CD8-positive, alpha-beta memory T cell (primary cell): ENCODE measurements around the gene MZF1. TPM values are rescaled to one million over a fixed set of nuclear protein-coding genes. Genes with fewer than 3 reads are reported as not detected.
A peak's percentile ranks its signal among the peaks of the same experiment; 100 is the strongest.
"Not testable (repeated sequence)": the region's sequence is repeated elsewhere in the genome, so short reads cannot be mapped to it uniquely, and the experiment has no call there.

Source experiments
- CTCF ChIA-PET: fragments of 350-600 bp; sonication (Branson Sonifier 250); formaldehyde crosslinking; loops from one replicate; lab custom pipeline; 2021; ENCODE audit warnings: antibody characterized with exemption; lab: Charles Lee
- POLR2A ChIA-PET: fragments of 350-600 bp; sonication (Branson Sonifier 250); formaldehyde crosslinking; loops from one replicate; lab custom pipeline; 2021; ENCODE audit warnings: antibody characterized with exemption; lab: Charles Lee
- DNase-seq, 5 donors: peaks; one replicate each; pipeline versions ENCODE4 v3.0.0 to v3.0.0-alpha.2; 2020 to 2022; ENCODE audit warnings: mixed read lengths in 1 of 5
- H3K27ac ChIP-seq: one replicate; pipeline ENCODE4 v1.7.0; 2013; ENCODE audit warnings: low read depth, mild to moderate bottlenecking, low read length, moderate library complexity
- H3K27me3 ChIP-seq: 2 replicates; pipeline ENCODE4 v1.7.0; 2013; ENCODE audit warnings: low read length, mild to moderate bottlenecking; ENCODE audit not compliant: insufficient read depth, poor library complexity, severe bottlenecking
- H3K36me3 ChIP-seq: 2 replicates; pipeline ENCODE4 v1.7.0; 2013; ENCODE audit warnings: mild to moderate bottlenecking, low read length, moderate library complexity; ENCODE audit not compliant: insufficient read depth
- H3K4me1 ChIP-seq: 2 replicates; pipeline ENCODE4 v1.7.0; 2013; ENCODE audit warnings: mild to moderate bottlenecking, low read length, moderate library complexity; ENCODE audit not compliant: insufficient read depth
- H3K4me3 ChIP-seq: 2 replicates; pipeline ENCODE4 v1.7.0; 2013; ENCODE audit warnings: mild to moderate bottlenecking, low read length
- H3K9me3 ChIP-seq: 2 replicates; pipeline ENCODE4 v1.7.0; 2013; ENCODE audit warnings: mild to moderate bottlenecking, low read length
- H3K27ac Mint-ChIP-seq, 8 donors: one replicate each; pipeline ENCODE4 v1.8.0; 2020 to 2021; ENCODE audit warnings: mixed read lengths in 8 of 8, mild to moderate bottlenecking in 6 of 8, inconsistent platforms in 3 of 8, moderate library complexity in 3 of 8
- H3K27me3 Mint-ChIP-seq, 2 donors: one replicate each; pipeline ENCODE4 v1.8.0; 2020 to 2021; ENCODE audit warnings: mixed read lengths in 2 of 2, mild to moderate bottlenecking in 1 of 2, moderate library complexity in 1 of 2
- H3K36me3 Mint-ChIP-seq, 3 donors: one replicate each; pipeline ENCODE4 v1.8.0; 2020 to 2021; ENCODE audit warnings: mixed read lengths in 3 of 3, inconsistent platforms in 1 of 3, mild to moderate bottlenecking in 1 of 3
- H3K4me1 Mint-ChIP-seq, 3 donors: one replicate each; pipeline ENCODE4 v1.8.0; 2020 to 2021; ENCODE audit warnings: mixed read lengths in 3 of 3, inconsistent platforms in 1 of 3, mild to moderate bottlenecking in 1 of 3
- H3K4me3 Mint-ChIP-seq, 7 donors: one replicate each; pipeline ENCODE4 v1.8.0; 2020 to 2021; ENCODE audit warnings: mixed read lengths in 7 of 7, mild to moderate bottlenecking in 6 of 7, moderate library complexity in 4 of 7, inconsistent platforms in 2 of 7
- H3K9me3 Mint-ChIP-seq, 5 donors: one replicate each; pipeline ENCODE4 v1.8.0; 2020 to 2022; ENCODE audit warnings: mixed read lengths in 5 of 5, mild to moderate bottlenecking in 3 of 5, moderate library complexity in 2 of 5, inconsistent platforms in 1 of 5
- polyA plus RNA-seq: library from polyadenylated mRNA; unstranded; fragments of 300-500 nt; fragmentation: Illumina TruSeq; gene quantifications from one replicate; pipeline ENCODE4 v1.2.3, GENCODE V29; 2021
- total RNA-seq, 2 experiments: library from RNA; stranded (reverse); gene quantifications; one replicate each; pipeline ENCODE4 v1.2.3, GENCODE V29; 2021

Gene MZF1
- total and polyA plus RNA-seq, 3 experiments from 2014 or later, result 10.3 to 14.8 (median 14.0) TPM

DNA sequence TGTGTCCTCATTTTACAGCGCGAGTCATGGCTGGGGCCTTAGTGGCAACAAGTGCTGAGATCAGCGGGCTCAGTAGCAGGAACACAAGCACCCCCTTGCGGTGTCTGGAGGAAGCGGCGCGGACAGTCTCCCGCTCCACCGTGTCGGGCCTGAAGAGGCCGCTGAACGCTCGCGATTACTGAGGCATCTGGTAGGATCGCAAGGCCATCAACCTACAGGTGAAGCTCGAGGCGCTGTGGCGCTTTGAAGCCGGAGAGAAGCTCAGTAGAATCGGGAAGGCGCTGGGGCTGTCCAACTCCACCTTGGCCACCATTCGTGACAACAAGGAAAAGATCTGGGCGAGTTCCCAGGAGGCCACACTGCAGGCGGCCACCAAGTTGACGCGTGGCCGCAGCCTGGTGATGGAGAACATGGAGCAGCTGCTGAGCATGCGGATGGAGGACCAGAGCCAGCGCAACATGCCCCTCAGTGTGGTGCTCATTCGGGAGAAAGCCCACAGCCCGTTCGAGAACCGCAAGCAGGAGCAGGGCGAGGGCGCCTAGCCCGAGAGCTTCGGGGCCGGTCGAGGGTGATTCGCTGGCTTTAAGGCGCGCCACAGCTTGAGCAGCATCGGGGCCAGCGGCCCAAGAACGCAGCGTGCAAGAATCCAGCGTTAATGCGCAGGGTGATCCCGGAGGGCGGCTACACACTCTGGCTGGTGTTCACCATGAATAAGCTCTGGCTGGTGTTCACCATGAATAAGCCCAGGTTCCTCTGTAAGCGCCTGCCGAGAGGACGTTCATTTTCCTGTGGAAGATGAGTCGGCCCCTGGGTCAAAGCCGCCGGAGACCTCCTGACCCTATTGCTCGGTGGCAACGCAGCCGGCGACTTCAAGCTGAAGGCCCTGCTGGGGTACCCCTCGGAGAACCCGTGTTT lies 8.3 kb upstream of the MZF1 start:
- Histone ChIP-seq H3K36me3 (no peaks in the 10 kb centered on the region), H3K27me3 (no peaks in the 10 kb centered on the region), H3K27ac (peak overlapping the region; percentile 65), H3K4me3 (no peak overlapping the region), H3K9me3 (no peaks in the 10 kb centered on the region), H3K4me1 (peaks cover 9% of the 10 kb centered on the region)
- peak overlapping the region; percentile 65 to 88 (median 84) for H3K27ac Mint-ChIP-seq
- peak; percentile 82 to 91 (median 84) for DNase-seq
- POLR2A ChIA-PET, result no interaction called here
- peaks cover 15 to 28% (median 20%) of the 10 kb centered on the region in 3 donors for H3K4me1 Mint-ChIP-seq
- H3K27me3 Mint-ChIP-seq, result peaks cover 0 to 2% of the 10 kb centered on the region in 2 donors
- H3K36me3 Mint-ChIP-seq, result peaks cover 4 to 34% (median 7%) of the 10 kb centered on the region in 3 donors
- peak overlapping the region in 1 of 7 donors; percentile 57 for H3K4me3 Mint-ChIP-seq
- H3K9me3 Mint-ChIP-seq, result no peaks in the 10 kb centered on the region
- CTCF ChIA-PET, result interaction anchor here (0.9 to 5.4 kb wide), 13 partner anchors 12 to 195 kb away, joined by 3 to 77 read pairs (median 4); partner anchors contain the start of genes CHMP2A, TRIM28 and ZBTB45

DNA sequence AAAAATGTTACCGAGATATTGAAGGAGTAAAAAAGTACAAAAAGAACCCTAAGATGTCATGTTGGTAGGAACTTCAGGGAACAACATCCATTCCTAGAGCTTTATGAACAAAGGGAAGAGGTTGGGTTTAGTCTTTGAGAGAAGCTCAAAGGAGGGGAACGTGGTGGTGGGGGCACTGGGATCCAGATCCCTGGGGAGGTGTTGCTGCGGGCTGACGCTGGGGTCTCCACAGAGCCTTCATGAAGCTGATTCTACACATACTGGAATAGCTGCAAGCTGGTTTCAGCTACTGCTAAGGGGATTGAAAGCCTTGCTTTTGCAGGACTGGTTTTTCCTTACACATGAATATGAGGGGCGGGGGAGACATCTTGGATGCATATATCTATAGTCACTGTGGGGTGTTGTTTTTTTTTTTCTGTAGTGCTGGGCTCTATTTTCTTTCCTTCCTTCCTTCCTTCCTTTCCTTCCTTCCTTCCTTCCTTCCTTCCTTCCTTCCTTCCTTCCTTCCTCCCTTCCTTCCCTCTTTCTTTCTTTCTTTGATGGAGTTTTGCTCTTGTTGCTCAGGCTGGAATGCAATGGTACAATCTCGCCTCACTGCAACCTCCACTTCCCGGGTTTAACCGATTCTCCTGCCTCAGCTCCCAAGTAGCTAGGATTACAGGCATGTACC lies 6.5 kb upstream of the MZF1 start:
- Mint-ChIP-seq H3K27ac (peak overlapping the region in 5 of 8 donors; percentile 23 to 90 (median 69)), H3K9me3 (no peaks in the 10 kb centered on the region), H3K36me3 (peaks cover 4 to 32% (median 7%) of the 10 kb centered on the region in 3 donors), H3K27me3 (peaks cover 0 to 2% of the 10 kb centered on the region in 2 donors), H3K4me1 (peaks cover 18 to 41% (median 25%) of the 10 kb centered on the region in 3 donors), H3K4me3 (peak overlapping the region in 1 of 7 donors; percentile 42)
- ChIA-PET CTCF (interaction anchor here (4.5 to 5.4 kb wide), 2 partner anchors 58 to 66 kb away, joined by 61 to 77 read pairs; partner anchors contain the start of gene ZBTB45), POLR2A (interaction anchor here (1.8 kb wide), 1 partner anchor 60 kb away, joined by 6 read pairs; the partner anchor contains the start of gene ZBTB45)
- DNase-seq, result no peak
- Histone ChIP-seq H3K4me3 (no peak overlapping the region), H3K27ac (no peak overlapping the region), H3K36me3 (no peaks in the 10 kb centered on the region), H3K27me3 (no peaks in the 10 kb centered on the region), H3K4me1 (peaks cover 17% of the 10 kb centered on the region), H3K9me3 (no peaks in the 10 kb centered on the region)

DNA sequence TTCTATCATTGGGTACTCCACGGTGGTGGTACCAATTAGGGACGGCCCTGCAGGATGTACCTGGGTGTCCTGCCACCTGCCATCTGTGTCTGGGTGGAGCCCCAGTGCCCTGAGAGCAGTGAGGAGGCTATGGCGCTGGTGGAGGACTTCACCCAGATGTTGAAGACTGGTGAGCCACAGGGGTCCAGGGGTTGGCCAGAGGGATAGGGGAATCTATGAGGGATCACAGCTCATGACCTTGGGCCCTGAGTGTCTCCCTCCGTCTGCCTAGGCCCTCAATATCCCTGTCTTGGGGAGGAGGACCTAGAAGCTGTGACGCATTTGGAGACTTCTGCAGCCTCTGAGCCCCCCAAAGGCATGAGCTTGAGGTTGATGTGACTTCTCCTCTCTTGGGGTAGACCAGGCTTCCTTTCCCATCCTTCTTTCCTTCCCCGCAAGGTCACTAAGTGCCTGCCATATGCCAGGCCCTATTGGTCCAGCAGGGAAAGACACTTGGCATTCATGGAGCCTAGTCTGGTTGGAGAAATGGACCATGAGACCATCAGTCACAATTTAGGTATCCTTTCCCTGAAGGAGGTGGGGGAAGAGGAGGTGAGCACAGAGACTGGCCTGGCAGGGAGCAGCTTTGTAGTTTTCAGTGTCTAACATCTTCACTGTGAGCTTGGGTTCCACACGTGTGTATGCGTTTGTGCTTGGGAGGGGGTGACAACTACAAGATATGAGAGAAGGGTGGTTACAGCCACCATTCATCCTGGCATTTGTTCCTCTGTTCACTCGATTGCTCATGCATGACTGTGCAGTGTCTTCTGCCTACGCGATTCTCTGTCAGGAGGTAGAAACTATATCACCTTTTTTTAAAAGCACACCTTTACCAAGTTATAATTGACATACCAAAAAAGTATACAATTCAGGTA lies 5.1 kb upstream of the MZF1 start:
- Mint-ChIP-seq H3K4me3 (peak overlapping the region in 1 of 7 donors; percentile 82), H3K27me3 (peaks cover 0 to 7% of the 10 kb centered on the region in 2 donors)

DNA sequence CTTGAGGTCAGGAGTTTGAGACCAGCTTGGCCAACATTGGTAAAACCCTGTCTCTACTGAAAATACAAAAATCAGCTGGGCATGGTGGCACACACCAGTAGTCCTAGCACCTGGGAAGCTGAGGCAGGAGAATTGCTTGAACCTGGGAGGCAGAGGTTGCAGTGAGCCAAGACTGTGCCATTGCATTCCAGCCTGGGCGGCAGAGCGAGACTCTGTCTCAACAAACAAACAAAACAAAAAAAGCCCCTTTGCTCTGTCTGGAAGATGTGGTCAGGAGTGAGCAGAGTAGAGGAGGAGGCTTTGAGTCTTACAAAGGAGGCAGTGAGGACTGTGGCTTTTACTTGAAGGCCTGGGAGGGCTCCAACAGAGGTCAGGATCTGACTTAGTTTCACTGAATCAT lies 4.4 kb upstream of the MZF1 start:
- H3K9me3 ChIP-seq, H3K27me3 ChIP-seq, POLR2A ChIA-PET, H3K4me3 ChIP-seq, DNase-seq, H3K9me3 Mint-ChIP-seq, H3K27ac ChIP-seq, H3K36me3 ChIP-seq, H3K4me3 Mint-ChIP-seq: not testable (repeated sequence)
- Mint-ChIP-seq H3K27me3 (peaks cover 0 to 11% of the 10 kb centered on the region in 2 donors), H3K27ac (peak overlapping the region in 4 of 8 donors; percentile 15 to 31 (median 22)), H3K36me3 (peaks cover 4 to 26% (median 4%) of the 10 kb centered on the region in 3 donors), H3K4me1 (peaks cover 30 to 59% (median 35%) of the 10 kb centered on the region in 3 donors)
- peaks cover 28% of the 10 kb centered on the region for H3K4me1 ChIP-seq
- CTCF ChIA-PET, result interaction anchor here (2.5 kb wide), 1 partner anchor 64 kb away, joined by 10 read pairs; no protein-coding TSS in a partner anchor

More for the DNA sequence above, 5.1 kb upstream of the MZF1 start:
- H3K27ac ChIP-seq, result no peak overlapping the region
- H3K27me3 ChIP-seq, result no peaks in the 10 kb centered on the region
- Mint-ChIP-seq H3K4me1 (peaks cover 27 to 52% (median 35%) of the 10 kb centered on the region in 3 donors), H3K9me3 (no peaks in the 10 kb centered on the region), H3K27ac (peak overlapping the region in 6 of 8 donors; percentile 22 to 81 (median 72)), H3K36me3 (peaks cover 4 to 27% (median 7%) of the 10 kb centered on the region in 3 donors)
- DNase-seq, result no peak
- H3K4me1 ChIP-seq, result peaks cover 28% of the 10 kb centered on the region
- no peaks in the 10 kb centered on the region for H3K36me3 ChIP-seq
- ChIA-PET CTCF (interaction anchor here (4.5 to 5.4 kb wide), 2 partner anchors 57 to 64 kb away, joined by 61 to 77 read pairs; partner anchors contain the start of gene ZBTB45), POLR2A (no interaction called here)
- no peaks in the 10 kb centered on the region for H3K9me3 ChIP-seq
- H3K4me3 ChIP-seq, result no peak overlapping the region

DNA sequence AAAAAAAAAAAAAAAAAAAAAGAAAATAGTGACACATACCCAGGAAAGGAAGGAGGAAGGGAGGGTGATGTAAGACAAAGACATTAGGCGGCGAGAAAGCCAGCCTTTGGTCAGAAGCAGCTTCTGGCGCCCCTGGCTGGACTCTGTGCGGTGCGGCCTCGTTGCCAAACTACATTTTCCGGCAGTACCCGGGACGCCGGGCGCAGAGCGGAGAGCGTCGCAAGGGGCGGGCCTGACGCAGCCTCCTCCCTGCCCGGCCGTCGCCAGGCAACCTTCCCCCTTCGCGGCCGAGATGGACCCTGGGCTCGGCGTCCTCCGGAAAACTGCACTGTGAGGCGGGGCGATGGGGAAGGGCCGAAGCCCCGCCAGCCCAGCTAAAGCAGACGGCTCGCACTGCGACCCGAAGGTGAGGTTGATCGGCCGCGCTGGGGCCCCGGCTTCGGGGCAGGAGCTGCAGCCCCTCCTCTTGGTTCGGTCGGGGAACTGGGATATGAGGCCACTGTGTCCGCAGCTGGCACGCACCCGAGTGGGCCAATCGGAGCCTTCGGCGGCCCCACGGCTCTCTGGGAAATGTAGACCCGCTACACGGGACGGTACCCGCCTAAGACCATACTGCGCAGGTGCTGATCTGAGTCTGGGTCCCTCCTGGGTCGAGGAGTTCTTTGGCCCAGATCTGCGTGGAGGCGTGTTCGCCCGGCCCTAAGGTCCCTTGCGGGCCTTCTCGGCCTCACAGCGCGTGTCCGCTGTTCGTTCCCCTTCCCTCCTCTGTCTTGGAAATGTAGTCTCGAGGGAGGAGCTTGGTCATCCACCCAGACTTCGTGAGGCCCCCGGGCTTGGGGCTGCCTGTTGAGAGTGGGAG lies 2.3 kb upstream of the MZF1 start:
- no peaks in the 10 kb centered on the region for H3K27me3 ChIP-seq
- Mint-ChIP-seq H3K9me3 (no peaks in the 10 kb centered on the region), H3K4me1 (peaks cover 32 to 64% (median 37%) of the 10 kb centered on the region in 3 donors), H3K4me3 (peak overlapping the region; percentile 85 to 95 (median 89)), H3K27me3 (peaks cover 0 to 9% of the 10 kb centered on the region in 2 donors), H3K27ac (peak overlapping the region; percentile 94 to 100 (median 96)), H3K36me3 (peaks cover 0 to 16% (median 0%) of the 10 kb centered on the region in 3 donors)
- ChIA-PET POLR2A (interaction anchor here (0.6 to 2.1 kb wide), 5 partner anchors 21 to 168 kb away, joined by 4 to 21 read pairs (median 6); partner anchors contain the start of genes CHMP2A and ZBTB45), CTCF (interaction anchor here (2.5 kb wide), 2 partner anchors 56 to 61 kb away, joined by 10 to 28 read pairs; partner anchors contain the start of gene ZBTB45)
- no peaks in the 10 kb centered on the region for H3K36me3 ChIP-seq
- H3K4me3 ChIP-seq, result peak overlapping the region; percentile 92
- peak; percentile 65 to 84 (median 74) for DNase-seq
- no peaks in the 10 kb centered on the region for H3K9me3 ChIP-seq
- peaks cover 29% of the 10 kb centered on the region for H3K4me1 ChIP-seq
- H3K27ac ChIP-seq, result peak overlapping the region; percentile 99

DNA sequence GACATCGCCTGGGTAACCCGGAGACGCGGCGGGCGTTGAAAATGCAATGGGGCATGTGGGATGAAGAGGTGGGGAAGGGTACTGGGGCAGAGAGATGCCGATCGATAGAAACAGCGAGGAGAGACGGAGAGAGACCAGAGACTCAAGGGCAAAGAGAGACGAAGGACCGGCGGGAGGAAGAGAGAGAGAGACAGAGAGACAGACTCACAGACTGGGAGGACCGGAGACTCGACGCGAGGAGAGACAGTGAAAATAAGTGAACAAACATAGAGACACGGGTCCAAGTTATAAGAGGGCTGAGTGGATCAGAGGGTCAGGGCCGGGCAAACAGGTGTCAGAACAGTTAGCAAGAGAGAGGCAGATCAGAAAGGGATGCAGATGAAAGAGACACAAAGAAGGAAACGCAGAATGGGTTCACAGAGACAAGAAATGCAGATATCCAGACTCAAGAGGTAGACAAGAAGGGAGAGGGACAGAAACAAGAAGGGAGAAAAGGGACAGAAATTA lies 576 bp upstream of the MZF1 start:
- peak overlapping the region; percentile 95 to 100 (median 100) for H3K27ac Mint-ChIP-seq
- H3K36me3 Mint-ChIP-seq, result peaks cover 0 to 21% (median 0%) of the 10 kb centered on the region in 3 donors
- H3K4me3 ChIP-seq, result peak overlapping the region; percentile 98
- DNase-seq, result no peak
- H3K9me3 ChIP-seq, result no peaks in the 10 kb centered on the region
- H3K4me1 Mint-ChIP-seq, result peaks cover 27 to 54% (median 27%) of the 10 kb centered on the region in 3 donors
- POLR2A ChIA-PET, result interaction anchor here (0.6 kb wide), 1 partner anchor 90 kb away, joined by 10 read pairs; no protein-coding TSS in a partner anchor
- peaks cover 0 to 9% of the 10 kb centered on the region in 2 donors for H3K27me3 Mint-ChIP-seq
- H3K27me3 ChIP-seq, result no peaks in the 10 kb centered on the region
- peak overlapping the region; percentile 89 to 99 (median 95) for H3K4me3 Mint-ChIP-seq
- H3K4me1 ChIP-seq, result peaks cover 29% of the 10 kb centered on the region
- CTCF ChIA-PET, result no interaction called here
- H3K27ac ChIP-seq, result peak overlapping the region; percentile 100
- H3K36me3 ChIP-seq, result no peaks in the 10 kb centered on the region
- no peaks in the 10 kb centered on the region for H3K9me3 Mint-ChIP-seq
